T47D (cell line): ENCODE results near the gene RHBDL1.
"Not testable (repeated sequence)": the region's sequence is repeated elsewhere in the genome, so short reads cannot be mapped to it uniquely, and the experiment has no call there.

Experiments used
- DNase-seq, 2 experiments: peaks; one replicate each; pipeline versions ENCODE4 v3.0.0 to v3.0.0-alpha.2; 2011 to 2012; ENCODE audit warnings: low read depth in 1 of 2, low spot score in 1 of 2
- JUND ChIP-seq: IDR thresholded peaks from 2 replicates; pipeline ENCODE4 v1.6.1; 2012; ENCODE audit warnings: low read depth
- in situ Hi-C: cut with HindIII; loops from 2 replicates; pipeline ENCODE4 v1.10.0; 2016; ENCODE audit warnings: low sequenced_read_pairs, low pct_unique_long_range_greater_than_20kb

RHBDL1 gene

DNA sequence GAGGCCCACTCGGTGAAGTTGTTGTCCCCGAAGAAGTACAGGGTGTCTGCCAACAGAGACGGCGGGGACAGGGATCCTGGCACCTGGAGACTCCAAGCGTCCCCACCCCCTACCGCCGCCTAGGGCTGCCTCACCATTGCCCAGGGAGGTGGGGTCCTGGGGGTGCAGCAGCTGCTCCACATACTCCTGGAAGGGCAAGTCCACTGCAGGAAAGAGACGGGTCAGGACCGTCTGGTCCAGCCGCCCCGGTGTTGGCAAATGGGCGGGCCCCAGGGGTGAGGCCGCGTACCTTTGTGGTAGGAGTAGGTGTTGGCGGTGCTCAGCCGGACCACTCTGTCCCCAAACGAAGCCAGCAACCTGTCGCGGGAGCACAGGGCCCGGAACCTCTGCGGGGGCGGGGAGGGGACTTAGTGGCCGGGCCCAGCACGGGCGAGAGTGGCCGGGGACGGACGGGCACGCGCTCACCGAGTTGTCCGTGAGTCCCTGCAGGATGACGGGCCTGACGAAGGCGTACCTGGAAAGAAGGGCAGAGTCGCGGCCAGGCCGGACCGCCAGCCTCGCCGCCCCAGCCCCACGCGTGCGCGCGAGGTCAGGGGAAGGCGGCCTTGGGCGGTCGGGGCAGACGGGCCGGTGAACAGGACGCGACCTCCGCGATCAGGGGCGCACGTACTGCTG, 8.1 kb downstream of the RHBDL1 start:
- TF ChIP-seq JUND = no peak
- DNase-seq = peak in 1 of 2 experiments; percentile 66
- in situ Hi-C loops = no loop called here

DNA sequence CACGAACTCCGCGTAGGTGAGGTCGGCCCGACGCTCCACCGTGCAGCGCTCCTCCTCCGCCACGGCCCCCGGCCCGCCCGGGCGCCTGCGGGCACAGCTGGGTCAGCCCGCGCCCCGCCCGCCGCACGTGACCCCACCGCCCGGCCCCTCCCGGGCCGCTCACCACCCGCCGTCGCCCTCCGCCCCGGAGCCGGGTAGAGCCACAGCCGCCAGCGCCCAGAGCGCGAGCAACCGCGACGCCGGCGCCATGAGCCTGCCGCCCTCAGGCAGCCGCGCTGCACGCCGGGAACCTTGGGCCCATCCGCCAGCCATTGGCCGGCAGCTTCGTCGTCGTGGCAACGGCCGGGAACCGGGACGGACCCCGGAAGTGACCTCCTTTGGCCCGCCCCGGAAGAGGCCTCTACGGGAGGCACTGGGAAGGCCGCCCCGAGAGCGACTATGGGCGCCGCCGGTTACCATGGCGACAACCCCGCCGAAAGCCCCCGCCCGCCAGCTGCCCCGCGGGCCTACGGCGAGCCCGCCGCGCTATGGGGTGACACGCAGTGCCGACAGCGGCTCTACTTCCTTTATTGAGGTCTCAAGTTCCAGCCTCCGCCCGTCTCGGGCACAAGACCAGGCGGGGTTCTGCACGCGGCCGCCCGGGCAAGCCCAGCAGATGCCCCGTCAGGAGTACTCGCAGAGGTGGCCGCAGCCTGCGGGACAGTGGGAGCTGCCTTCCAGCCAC, 8.8 kb downstream of the RHBDL1 start, which contains the start of gene JMJD8:
Gene JMJD8 (minus strand): TSS at position 264 of the 724 bp plus-strand sequence. CDS start 15 bp downstream, at position 249.
- TF ChIP-seq JUND = no peak
- DNase-seq = peak; percentile 97 to 99
- in situ Hi-C loops = no loop called here

DNA sequence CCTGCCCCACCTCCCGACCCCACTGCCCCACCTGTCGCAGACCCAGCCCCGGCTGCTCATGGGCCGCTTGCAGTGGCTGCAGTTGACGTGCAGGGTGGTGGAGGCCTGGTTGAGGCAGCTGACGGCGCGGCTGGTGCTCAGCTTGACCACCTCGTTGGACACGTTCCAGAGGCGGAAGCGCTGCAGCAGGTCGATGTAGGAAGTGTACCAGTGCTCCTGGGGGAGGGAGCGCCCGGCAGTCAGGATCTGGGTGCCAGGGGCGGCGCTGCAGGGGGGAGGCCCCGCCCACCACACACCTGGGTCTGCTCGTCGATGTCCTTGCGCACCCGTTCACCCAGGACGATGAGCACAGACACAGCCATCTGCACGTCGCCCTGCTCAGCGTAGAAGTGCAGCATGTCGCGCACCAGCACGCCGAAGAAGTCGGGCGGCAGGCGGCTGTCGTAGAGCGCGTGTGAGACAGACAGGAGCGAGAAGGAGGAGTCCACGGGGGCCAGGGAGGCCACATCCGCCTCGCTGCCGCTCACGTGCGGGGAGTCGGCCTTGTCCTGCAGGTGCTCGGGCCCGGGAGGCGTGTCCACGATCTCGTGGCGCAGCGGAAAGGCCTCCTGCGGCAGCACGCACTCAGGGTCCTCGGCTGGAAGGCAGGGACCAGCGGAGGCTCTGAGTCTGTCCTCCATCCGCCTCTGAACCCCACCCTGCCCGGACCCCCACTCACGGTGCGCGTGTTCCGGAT, 9.7 kb downstream of the RHBDL1 start:
- no peak for TF ChIP-seq JUND
- no peak for DNase-seq
- in situ Hi-C loops = no loop called here

DNA sequence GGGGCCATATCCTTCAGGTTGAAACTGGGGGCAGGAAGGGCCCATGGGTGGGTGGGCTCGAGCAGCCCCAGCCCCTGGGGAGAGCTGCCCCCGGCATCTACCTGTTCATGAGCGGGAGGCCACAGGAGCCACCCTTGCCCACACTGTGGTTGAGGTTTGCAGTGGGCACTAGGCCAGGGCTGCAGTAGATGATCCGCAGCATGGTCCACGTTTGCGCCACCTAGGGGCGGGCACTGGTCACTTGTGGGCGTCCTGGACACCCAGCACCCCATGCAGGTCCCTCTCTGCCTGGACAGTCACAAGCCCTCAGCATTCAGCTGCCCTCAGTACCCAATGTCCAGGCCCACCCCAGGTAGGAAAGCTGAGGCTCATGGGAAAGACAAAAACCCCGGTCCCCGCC, 10.5 kb downstream of the RHBDL1 start:
- DNase-seq = peak in 1 of 2 experiments; percentile 79
- in situ Hi-C loops = no loop called here
- TF ChIP-seq JUND = no peak

DNA sequence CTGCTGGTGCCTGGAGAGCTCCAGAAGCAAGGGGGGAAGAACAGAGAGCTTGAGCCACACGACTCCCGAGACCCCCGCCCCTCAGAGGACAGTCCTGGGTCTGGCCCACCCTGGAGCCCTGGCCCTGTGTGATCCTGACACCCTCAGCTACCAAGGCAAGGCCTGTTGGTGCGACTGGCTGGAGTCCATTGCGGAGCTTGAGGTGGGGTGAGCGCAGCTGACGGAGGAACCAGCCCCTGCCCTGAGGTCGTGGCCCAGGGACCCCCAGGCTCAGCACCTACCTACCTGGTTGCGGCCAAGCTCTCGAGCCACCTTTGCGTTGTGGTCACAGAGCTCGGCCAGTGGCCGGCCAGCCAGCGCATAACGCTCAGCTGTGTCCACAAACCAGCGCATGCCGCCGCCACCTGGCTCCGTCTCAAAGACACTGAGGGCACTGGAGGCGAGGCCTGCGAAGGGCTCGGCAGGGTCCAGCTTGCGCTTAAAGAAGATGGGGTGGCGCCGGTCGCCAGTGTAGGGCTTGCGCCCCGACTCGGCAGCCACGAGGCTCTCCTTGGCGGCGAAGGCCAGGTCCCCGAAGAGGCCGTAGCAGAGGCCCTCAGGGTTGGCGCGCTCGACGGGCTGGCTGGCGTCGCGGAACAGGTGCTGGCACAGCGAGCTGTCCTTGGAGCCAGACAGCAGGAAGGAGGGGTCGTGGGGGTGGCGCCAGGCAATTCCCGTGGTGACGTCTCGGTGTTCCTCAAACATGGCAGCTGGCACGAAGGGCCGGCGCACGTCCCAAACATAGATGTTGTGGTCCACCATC, 11.2 kb downstream of the RHBDL1 start:
- in situ Hi-C loops = no loop called here
- TF ChIP-seq JUND = no peak
- DNase-seq = no peak

DNA sequence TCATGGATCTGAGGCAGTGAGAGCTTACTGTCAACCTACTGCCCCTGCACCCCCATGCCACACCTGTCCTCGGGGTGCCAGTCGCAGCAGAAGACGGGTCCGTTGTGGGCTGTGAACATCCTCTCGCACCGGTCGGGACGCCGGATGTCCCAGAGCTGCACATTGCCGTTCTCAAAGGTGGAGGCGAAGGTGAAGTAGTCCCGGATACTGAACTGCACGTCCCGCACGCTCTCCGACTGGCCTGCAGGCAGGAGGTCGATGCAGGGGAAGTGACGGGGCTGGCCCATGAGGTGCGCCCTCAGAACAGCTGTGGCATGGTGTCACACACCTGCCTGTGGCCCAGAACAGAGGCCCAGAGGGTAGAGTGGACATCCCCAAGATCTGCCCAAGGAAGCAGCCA, 12.0 kb downstream of the RHBDL1 start:
- in situ Hi-C loops = no loop called here
- no peak for TF ChIP-seq JUND
- no peak for DNase-seq

DNA sequence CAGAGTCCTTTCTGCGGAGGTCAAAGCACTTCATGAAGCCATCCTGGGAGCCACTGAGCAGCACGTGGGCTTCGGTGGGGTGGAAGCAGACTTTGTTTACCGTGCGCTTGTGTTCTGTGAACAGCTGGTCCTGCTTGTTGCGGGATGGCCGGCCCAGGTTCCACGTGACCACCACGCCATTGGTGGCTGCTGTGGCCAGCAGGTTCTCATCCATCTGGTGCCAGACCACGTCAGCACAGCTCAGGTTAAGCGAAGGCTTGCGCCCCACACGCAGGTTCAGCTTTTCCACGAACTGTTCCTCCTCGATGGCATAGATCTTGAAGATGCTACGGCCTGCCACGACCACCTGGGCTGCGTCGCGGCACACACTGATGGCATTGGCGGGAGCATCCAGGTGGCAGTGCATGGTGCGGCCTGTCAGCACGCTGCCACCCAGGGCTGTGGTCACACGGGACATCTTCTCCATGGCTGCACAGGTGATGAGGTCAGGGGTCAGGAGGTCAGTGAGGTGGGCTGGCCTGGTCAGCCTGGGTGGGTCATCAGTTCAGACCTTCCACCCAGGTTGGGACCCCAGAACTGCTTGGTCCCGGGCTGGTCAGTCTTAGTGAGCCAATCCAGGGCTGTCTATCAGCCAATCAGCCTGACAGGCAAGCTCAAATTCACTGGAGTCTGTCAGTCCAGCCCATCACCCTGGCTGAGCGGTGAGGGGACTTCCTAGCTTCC, 13.9 kb downstream of the RHBDL1 start:
- no peak for DNase-seq
- in situ Hi-C loops = no loop called here
- no peak for TF ChIP-seq JUND

DNA sequence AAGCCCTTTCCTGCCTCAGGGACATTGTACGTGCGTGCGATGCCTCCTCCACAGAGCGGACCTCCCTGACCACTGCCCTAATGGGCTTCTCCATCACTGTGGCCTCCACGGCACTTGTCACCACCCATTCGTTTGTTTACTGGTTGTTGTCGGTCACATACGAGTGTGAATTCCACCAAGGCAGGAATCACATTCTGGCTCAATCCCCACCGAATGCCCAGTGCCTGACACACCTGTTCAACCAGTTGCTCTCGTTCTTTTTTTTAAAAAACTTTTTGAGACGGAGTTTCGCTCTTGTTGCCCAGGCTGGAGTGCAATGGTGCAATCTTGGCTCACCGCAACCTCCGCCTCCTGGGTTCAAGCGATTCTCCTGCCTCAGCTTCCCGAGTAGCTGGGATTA, 15.8 kb downstream of the RHBDL1 start:
- in situ Hi-C loops = not testable (repeated sequence)
- DNase-seq = peak in 1 of 2 experiments; percentile 58

DNA sequence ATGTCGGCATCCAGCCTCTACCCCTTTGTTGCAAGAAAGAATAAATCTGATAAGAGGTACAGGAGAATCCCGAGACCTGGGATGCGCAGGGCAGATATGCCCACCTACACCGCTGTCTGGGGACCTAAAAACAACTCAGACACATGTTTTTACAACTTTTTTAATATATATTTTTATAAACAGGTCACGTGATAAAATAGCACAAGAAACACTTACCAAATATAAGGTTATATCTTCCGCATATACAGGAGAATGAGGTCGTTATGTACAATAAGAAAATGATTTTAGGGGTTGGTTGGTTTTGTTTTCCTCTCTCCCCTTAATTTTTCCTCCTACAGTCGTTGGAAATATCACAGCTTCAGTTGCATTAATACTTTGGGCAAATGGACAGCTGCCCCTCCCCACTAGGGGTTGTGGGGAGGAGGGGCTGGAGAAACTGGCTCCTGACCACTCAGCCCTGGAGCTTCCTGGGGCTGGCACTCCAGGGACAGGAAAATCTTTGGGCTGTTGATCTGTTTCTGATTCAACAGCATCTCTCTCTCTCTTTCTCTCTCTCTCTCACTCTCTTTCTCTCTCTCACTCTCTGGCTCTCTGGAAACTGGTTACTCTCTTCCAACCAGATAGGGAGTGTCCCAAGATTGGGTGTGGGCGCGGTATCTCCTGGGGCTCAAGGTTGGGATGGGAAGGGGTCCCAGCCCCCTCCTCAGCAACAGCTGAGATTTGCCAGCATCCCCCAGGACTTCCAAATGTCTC, 17.1 kb downstream of the RHBDL1 start:
- in situ Hi-C loops = no loop called here
- TF ChIP-seq JUND = no peak
- DNase-seq = no peak

DNA sequence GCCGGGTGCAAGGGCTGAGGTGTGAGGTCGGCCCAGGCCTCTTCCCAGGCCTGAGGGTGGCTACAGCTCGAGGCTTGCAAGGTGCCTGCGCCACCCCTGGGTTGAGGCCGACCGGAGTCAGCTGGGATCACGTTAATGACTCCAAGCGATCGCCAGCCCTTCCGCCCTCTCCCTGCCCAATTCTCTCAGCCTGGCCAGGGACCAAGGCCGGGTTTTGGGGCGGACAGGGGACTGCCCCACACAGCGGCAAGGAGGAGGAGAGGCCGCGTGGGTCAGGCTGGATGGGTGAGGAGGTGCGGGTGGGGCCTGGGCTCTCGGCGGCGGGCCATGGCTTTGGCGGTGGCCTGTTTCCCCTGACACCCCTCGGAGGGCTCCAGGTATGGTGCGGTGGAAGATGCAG, 17.9 kb downstream of the RHBDL1 start:
- DNase-seq = no peak
- TF ChIP-seq JUND = no peak
- in situ Hi-C loops = no loop called here

DNA sequence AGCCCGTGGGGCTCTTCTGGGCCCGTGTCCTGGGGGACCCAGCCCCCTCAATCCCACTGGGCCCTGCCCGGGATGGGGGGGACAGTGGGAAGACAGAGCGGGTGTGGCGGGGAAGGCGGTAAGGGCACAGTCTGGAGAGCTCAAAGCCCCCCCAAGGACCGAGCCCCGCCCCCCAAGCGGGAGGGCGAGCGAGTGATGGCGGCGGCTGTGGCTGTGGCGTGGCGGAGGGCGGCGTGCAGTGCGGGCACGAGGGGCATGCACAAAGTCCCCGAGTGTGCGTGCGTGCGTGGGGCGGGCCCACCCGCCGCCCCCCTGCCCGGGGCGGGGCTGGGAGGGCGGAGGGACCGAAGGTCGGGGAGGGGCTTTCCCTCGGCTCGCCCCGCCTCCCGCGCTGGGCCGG, 18.3 kb downstream of the RHBDL1 start:
- DNase-seq = no peak
- in situ Hi-C loops = no loop called here
- TF ChIP-seq JUND = no peak
